NCI-H1436 (cell line): ENCODE results near the gene POLR2F.

Experiments
- DNase-seq: peaks from one replicate; lab custom pipeline; 2025; lab: John Stamatoyannopoulos, UW

POLR2F gene

GRCh38 chr22:37953437-37954179, at the start of gene POLR2F, which contains the start of gene C22orf23:
POLR2F (plus strand) TSS chr22:37953699; CDS start chr22:37953788, 89 bp downstream.
C22orf23 (minus strand) TSS chr22:37953601; CDS start chr22:37953149, 452 bp downstream.
- DNase-seq = peak; percentile 94

GRCh38 chr22:37904572-37905533, 48.6 kb upstream of the POLR2F start:
- peak; percentile 6 for DNase-seq

DNA sequence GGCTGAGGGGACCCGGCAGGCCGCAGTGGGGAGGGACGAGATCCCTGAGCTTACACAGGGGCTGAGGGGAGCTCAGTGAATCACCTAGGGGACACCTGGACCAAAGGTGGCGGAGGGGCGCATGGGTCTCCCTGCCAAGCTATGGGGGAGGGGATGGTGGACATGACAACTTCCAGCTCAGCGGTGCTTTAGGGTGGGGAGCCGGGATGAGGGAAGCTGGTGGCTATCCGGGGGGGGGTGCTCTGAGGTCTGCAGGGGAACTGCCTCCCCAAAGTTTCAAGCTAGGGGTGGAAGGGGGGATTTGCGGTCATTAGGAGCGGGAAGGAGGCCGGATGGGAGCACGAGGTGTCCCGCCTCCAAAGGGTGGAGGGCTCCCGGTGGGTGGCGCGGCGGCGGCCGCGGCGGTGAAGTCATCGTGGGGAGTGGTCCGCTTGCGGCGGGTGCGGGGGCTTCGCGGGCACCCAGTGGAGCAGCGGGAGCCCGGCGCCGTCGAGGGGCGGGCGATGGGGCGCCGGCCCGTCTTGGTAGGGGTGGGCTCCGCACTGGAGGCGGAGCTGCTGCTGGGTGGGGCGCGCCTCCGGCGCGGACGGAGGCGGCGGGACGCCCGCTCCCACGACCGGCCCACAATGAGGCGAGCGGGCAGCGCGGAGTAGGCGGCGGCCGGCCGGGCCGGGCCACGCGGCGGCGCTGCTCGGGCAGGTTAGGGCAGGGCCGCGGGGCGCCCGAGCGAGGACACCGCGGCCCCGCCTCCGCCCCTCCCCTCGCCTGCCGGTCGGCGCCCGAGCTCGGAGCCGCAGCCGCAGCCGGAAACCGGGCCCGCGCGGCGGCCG, 47.8 kb upstream of the POLR2F start, which contains the start of gene MICALL1:
TSS of gene MICALL1 (plus strand) at position 764 of the 830 bp plus-strand sequence. CDS start 126 bp downstream, outside the sequence.
- DNase-seq = peak; percentile 45

GRCh38 chr22:37906364-37907008, 47.0 kb upstream of the POLR2F start:
- DNase-seq = no peak

DNA sequence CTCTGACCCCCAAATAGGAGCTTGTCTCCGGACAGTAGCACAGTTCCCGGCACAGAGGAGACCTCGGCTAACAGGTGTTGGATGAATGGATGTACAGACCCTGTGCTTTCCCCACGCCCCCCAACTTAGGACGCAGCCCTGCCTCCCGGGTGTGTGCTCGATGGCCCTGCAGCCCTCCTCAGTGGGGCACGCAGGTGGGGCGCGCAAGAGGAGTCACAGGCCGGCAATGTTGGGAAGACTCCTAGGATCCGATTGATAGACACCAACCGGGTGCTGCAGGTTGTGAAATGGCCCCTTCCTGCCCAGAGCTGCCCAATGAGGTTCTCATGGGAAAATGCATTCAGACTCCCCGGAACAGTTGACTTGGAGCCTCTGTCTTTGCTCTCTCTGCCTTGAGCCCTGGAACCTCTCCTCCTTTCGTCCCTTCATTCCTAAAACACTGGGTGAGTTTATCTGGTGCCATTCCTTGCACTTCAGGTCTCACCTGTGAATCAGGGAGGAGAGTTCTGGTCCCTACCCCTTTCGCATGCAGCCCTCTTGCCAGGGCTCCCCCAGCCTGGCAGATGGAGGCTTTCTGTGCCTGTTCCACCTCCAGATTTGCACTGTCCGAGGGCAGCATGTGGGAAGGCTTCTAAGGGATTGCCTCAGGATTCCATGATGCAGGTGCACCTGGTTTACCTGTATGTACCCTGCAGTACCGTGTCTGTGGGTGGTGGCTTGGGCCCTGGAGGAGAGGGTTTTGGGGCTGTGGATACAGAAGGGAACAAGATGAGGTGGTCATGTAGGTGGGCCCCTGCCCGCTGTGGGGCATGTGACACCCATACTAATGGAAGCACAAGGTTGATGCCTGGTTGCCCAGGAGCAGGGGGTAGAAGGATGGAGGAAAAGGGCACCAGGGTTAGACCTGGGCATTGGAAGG, 46.2 kb upstream of the POLR2F start:
- no peak for DNase-seq

DNA sequence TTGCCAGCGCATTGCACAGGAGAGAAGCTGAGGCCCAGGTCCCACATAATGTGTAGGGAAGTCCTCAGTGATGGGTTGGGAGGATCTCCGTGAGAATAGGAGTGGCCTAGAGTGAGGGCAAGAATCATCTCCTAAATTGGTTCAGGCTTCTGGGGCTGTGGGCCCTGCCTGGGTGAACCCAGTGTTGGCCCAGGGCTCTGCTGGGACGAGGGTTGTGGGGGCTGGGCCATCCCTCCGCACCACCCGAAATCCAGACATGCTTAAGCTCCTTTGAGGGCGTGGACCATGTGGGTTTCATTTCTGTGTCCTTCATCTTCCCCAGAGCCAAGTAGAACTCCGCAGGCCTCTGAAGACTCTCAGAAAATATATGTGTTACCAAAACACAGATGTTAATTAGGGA, 43.7 kb upstream of the POLR2F start:
- DNase-seq = no peak

DNA sequence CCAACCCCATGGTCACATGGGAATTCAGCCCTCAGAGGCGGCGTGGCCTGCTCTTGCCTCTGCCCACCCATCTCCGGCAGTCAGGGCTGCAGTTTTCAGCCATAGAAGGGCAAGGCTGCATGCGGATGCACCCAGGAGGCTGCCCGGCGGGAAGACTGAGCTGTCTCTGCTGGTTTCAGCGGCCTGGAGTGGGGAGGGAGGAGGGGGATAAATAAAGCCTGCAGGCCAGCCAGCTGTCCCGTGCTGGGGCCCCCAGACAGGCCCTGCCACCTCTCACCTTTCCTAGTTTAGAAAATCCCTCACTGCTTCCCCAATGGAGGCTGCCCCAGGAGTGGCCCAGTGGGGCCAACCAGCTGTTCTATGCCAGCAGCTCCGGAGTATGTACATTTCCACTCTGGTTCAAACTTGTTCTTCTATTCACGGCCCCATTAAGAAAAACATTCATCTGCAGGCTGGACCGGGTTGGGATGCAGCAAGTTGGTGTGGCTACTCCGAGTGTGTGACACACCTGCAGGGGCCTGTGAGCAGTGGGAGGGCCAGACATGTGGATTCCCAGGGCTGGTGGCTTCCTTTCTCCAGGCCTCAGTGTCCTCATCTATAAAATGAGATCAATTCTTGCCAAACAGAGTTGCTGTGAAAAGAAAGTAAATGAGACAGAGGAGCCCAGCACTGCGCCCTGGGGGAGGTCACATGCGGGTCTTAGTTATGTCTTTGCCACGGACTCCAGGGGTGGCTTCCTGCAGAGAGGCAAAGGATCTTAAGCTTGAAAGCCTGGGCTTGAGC, 42.4 kb upstream of the POLR2F start:
- no peak for DNase-seq

DNA sequence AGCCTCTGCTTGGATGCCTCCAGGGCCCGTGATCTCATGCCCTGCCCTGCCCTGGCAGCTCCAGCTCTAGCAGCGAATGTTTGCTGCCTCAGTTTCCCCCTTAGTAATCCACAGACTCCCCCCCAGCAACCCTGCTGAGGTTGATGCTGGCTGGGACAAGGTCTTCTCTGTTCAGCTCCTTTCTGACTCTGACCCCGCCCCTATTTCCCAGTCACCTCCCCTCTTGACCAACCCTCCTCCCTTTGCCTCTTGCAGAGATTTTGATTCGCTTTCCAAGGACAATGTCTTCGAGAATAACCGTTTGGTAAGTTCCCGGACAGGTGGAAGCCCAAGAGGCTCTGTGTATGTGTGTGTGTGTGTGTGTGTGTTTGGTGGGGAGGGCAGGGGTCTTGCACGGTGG, 41.8 kb upstream of the POLR2F start:
- DNase-seq = no peak

DNA sequence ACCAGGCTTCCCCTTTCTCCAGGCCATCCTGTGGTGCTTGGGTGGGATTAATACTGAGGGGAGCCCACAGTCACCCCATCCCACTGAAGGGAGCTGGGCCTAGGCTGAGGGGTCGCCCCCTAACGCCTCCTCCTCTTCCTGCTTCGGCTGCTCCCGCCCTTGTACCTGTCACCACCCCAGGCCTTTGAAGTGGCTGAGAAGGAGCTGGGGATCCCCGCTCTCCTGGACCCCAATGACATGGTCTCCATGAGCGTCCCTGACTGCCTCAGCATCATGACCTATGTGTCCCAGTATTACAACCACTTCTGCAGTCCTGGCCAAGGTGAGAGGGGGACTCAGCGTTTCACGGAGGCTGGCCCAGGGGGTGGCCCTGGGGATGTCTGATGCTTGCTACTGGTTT, 41.3 kb upstream of the POLR2F start:
- DNase-seq = no peak

- no peak for DNase-seq
Measured at GRCh38 chr22:37913233-37913721, 40.2 kb upstream of the POLR2F start.

- DNase-seq = no peak
Measured at GRCh38 chr22:37916311-37916710, 37.2 kb upstream of the POLR2F start.

DNA sequence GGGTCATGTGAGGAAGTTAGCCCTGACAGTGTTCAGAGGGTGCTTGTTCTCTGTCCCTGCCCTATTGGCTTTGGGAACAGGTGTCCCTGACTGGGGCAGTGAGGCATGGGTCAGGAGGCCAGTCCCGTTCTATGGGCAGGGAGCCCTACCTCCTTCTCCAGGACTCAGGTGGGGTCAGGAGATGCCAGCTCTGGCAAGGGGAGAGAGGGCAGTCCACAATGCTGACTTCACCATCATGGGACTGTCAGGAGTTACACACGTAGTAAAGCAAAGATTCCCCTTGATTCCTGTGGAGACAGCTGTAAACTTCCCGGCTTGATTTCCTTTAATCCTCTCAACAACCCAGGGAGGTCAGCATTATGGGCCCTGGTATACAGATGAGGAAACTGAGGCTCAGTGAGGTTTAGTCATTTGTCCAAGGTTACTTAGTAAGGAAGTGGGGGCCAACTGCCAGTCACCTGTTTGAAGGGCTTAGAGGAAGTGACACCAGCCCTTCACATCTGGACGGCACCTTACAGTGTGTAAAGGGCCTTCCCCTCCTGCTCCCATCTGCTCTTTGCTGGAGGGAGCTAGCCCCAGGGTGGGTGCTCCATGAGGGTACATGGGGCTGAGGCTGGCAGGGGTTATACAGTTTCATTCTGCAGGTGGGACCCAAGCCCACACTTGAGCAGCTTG, 35.5 kb upstream of the POLR2F start:
- DNase-seq = no peak

DNA sequence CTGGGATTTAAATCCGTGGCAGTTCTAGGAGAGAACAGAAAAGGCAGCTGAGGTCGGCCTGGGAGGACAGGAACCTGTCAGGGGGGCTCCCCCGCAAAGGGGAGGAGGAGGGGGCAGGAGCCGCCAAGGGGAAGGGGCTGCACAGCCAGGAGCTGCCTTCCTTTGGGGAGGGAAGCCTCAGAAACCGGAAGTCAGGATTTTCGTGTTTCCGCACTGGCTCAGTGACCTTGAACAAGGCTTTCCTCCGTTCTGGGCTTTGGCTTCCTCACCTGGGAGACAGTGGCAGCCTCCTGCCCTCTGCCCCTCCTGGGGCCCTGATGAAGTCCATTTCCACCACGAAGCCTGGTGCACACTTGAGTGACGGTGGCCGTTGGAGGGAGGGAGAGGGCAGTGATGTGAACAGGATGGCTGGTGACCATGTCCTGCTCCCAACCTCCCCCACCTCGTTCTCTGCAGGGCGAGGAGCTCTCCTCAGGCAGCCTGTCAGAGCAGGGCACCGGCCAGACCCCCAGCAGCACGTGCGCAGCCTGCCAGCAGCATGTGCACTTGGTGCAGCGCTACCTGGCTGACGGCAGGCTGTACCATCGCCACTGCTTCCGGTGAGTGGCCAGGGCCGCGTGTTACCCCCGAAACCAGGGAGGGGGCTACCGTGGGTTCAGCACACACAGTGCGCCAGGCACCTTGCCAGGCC, 34.8 kb upstream of the POLR2F start:
- no peak for DNase-seq

GRCh38 chr22:37920126-37920525, 33.4 kb upstream of the POLR2F start:
- DNase-seq = no peak

- no peak for DNase-seq
Measured at GRCh38 chr22:37922191-37922590, 31.3 kb upstream of the POLR2F start.

DNA sequence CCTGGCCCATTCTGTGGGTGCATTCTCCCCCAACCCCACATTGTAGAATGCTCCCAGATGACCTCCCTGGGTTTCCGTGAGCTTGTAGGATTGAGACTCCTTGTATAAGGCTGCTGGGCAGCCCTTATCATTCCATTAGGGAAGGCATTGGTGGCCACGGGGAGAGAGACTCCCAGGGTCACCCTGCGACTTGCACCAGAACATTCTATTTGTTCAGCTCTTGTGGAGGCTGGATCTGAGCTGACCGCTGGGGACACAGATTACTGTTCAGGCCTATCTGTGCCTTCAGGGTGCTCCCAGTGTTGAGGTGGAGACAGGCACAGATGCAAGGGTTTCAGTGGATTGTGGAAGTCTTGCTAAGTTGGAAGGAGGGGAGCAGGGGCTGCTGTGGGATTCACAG, 29.6 kb upstream of the POLR2F start:
- DNase-seq = no peak

- DNase-seq = no peak
Measured at GRCh38 chr22:37924386-37925065, 29.0 kb upstream of the POLR2F start.
